HG03521 (cell line): ENCODE measurements around the gene PROSER2.

Experiments used
- ATAC-seq: cut with Tn5 transposase; IDR thresholded peaks from one replicate; pipeline ENCODE4 v1.9.1; 2021; ENCODE audit warnings: mild to moderate bottlenecking, moderate library complexity; ENCODE audit not compliant: unreplicated experiment

Gene PROSER2

GRCh38 chr10:11799736-11800080 lies 23.4 kb upstream of the PROSER2 start:
- ATAC-seq = no peak

GRCh38 chr10:11804336-11804735 lies 18.8 kb upstream of the PROSER2 start:
- no peak for ATAC-seq

- no peak for ATAC-seq
Measured at GRCh38 chr10:11805792-11806191, 17.4 kb upstream of the PROSER2 start.

- no peak for ATAC-seq
Measured at GRCh38 chr10:11806706-11807105, 16.4 kb upstream of the PROSER2 start.

- ATAC-seq = no peak
Measured at GRCh38 chr10:11808808-11809207, 14.3 kb upstream of the PROSER2 start.

- ATAC-seq = no peak
Measured at GRCh38 chr10:11810313-11810766, 12.8 kb upstream of the PROSER2 start.

- no peak for ATAC-seq
Measured at GRCh38 chr10:11810973-11811372, 12.2 kb upstream of the PROSER2 start.

- no peak for ATAC-seq
Measured at GRCh38 chr10:11813177-11813576, 10.0 kb upstream of the PROSER2 start.

GRCh38 chr10:11813855-11814567 lies 9.1 kb upstream of the PROSER2 start:
- ATAC-seq = no peak

- ATAC-seq = no peak
Measured at GRCh38 chr10:11819027-11819426, 4.1 kb upstream of the PROSER2 start.

GRCh38 chr10:11822026-11822756 lies 965 bp upstream of the PROSER2 start:
- ATAC-seq = no peak

GRCh38 chr10:11822809-11823121 lies 391 bp upstream of the PROSER2 start:
- ATAC-seq = no peak

GRCh38 chr10:11823989-11824346 lies 812 bp downstream of the PROSER2 start:
- no peak for ATAC-seq

- no peak for ATAC-seq
Measured at GRCh38 chr10:11824376-11824775, 1.2 kb downstream of the PROSER2 start.

GRCh38 chr10:11824825-11825224 lies 1.7 kb downstream of the PROSER2 start:
- ATAC-seq = no peak

- no peak for ATAC-seq
Measured at GRCh38 chr10:11825796-11826414, 2.7 kb downstream of the PROSER2 start.

- no peak for ATAC-seq
Measured at GRCh38 chr10:11827006-11827405, 3.9 kb downstream of the PROSER2 start.

GRCh38 chr10:11827414-11827813 lies 4.3 kb downstream of the PROSER2 start:
- ATAC-seq = no peak

- ATAC-seq = no peak
Measured at GRCh38 chr10:11828682-11829284, 5.6 kb downstream of the PROSER2 start.

GRCh38 chr10:11830836-11831519 lies 7.8 kb downstream of the PROSER2 start:
- no peak for ATAC-seq

- no peak for ATAC-seq
Measured at GRCh38 chr10:11831520-11831951, 8.4 kb downstream of the PROSER2 start.
